Endothelial cell of umbilical vein (primary cell): ENCODE measurements around the gene PHC2. TPM values are rescaled to one million over a fixed set of nuclear protein-coding genes. Genes with fewer than 3 reads are reported as not detected.

Experiments
- BruUV-seq: library from RNA; stranded (reverse); fragments of 400-500 nt; replicated peaks from 2 replicates; lab custom pipeline; 2021; lab: Mats Ljungman, UMichigan
- CTCF ChIA-PET: fragments of 300-600, 350-600 bp; sonication (Branson Sonifier 250); formaldehyde crosslinking; loops from one replicate; lab custom pipeline; 2021; ENCODE audit warnings: antibody characterized with exemption, inconsistent platforms; lab: Charles Lee
- POLR2A ChIA-PET: fragments of 300-600, 350-600 bp; sonication (Branson Sonifier 250); formaldehyde crosslinking; loops from one replicate; lab custom pipeline; 2021; ENCODE audit warnings: antibody characterized with exemption, inconsistent platforms; lab: Charles Lee
- DNase-seq: peaks from one replicate; pipeline ENCODE4 v3.0.0-alpha.2; 2011; ENCODE audit warnings: low read depth, low spot score
- FAIRE-seq: peaks from 2 replicates; lab custom pipeline; 2011; peaks lifted over from hg19 to GRCh38; lab: Jason Lieb, UNC
- H2AFZ ChIP-seq: 2 replicates; pipeline ENCODE4 v1.6.0; 2012; ENCODE audit warnings: low read depth, low read length, control low read depth, inconsistent platforms
- H3K27ac ChIP-seq: 2 replicates; pipeline ENCODE4 v1.5.1; 2011; ENCODE audit warnings: low read depth, mild to moderate bottlenecking, control low read depth, low read length, moderate library complexity; ENCODE audit not compliant: insufficient read depth
- H3K27me3 ChIP-seq, 2 experiments: 2 replicates each; pipeline versions ENCODE4 v1.6.0 to v1.6.1; 2011; ENCODE audit warnings: low read length in 2 of 2, mixed read lengths in 1 of 2; ENCODE audit not compliant: control insufficient read depth in 2 of 2, insufficient read depth in 2 of 2
- H3K36me3 ChIP-seq, 2 experiments: 2 replicates in 1 of 2; 3 replicates in 1 of 2; pipeline ENCODE4 v1.5.1; 2011; ENCODE audit warnings: low read length in 2 of 2, mild to moderate bottlenecking in 1 of 2, moderate library complexity in 1 of 2; ENCODE audit not compliant: control insufficient read depth in 2 of 2, insufficient read depth in 2 of 2; ENCODE audit errors: extremely low read depth in 1 of 2
- H3K4me1 ChIP-seq: 3 replicates; pipeline ENCODE4 v1.5.1; 2011; ENCODE audit warnings: mild to moderate bottlenecking, low read length; ENCODE audit not compliant: control insufficient read depth, insufficient read depth; ENCODE audit errors: extremely low read depth
- H3K4me2 ChIP-seq: 2 replicates; pipeline ENCODE4 v1.6.1; 2011; ENCODE audit warnings: low read length, control low read depth, mixed read lengths; ENCODE audit not compliant: insufficient read depth
- H3K4me3 ChIP-seq, 3 experiments: fragments of 200-600 bp in 1 of 3; sonication (generic), shearing (Covaris generic) in 1 of 3; replicated peaks in 1 of 3; 2 replicates each; pipeline ENCODE4 v1.5.1; 2011 to 2016; ENCODE audit warnings: control low read depth in 3 of 3, low read length in 3 of 3, mild to moderate bottlenecking in 2 of 3, inconsistent platforms in 1 of 3, low read depth in 1 of 3, moderate library complexity in 1 of 3; ENCODE audit not compliant: insufficient read depth in 1 of 3
- H3K79me2 ChIP-seq: 2 replicates; pipeline ENCODE4 v1.6.0; 2012; ENCODE audit warnings: low read length, inconsistent platforms; ENCODE audit not compliant: control insufficient read depth, insufficient read depth
- H3K9ac ChIP-seq: replicated peaks from 2 replicates; pipeline ENCODE3; 2011; ENCODE audit warnings: low read length, control low read depth; ENCODE audit not compliant: insufficient read depth; ENCODE audit errors: extremely low read depth
- H3K9me1 ChIP-seq: replicated peaks from 3 replicates; pipeline ENCODE4 v1.6.0; 2011; ENCODE audit warnings: mild to moderate bottlenecking, low read length; ENCODE audit not compliant: control insufficient read depth, insufficient read depth; ENCODE audit errors: extremely low read depth
- H3K9me3 ChIP-seq: replicated peaks from 2 replicates; pipeline ENCODE4 v1.5.1; 2012; ENCODE audit warnings: low read length, inconsistent platforms; ENCODE audit not compliant: control insufficient read depth, insufficient read depth
- H4K20me1 ChIP-seq: replicated peaks from 2 replicates; pipeline ENCODE3; 2011; ENCODE audit warnings: mild to moderate bottlenecking, low read length; ENCODE audit not compliant: control insufficient read depth, insufficient read depth; ENCODE audit errors: extremely low read depth
- EZH2 ChIP-seq: IDR thresholded peaks from 2 replicates; pipeline ENCODE4 v1.6.1; 2012; ENCODE audit warnings: borderline replicate concordance, low read depth, mild to moderate bottlenecking, moderate library complexity, low read length, inconsistent platforms; ENCODE audit not compliant: severe bottlenecking
- FOS ChIP-seq: IDR thresholded peaks from 2 replicates; pipeline ENCODE4 v1.6.1; 2011; ENCODE audit warnings: mild to moderate bottlenecking, low read length, moderate library complexity, borderline replicate concordance; ENCODE audit not compliant: insufficient read depth
- GATA2 ChIP-seq: IDR thresholded peaks from 2 replicates; pipeline ENCODE4 v1.7.0; 2011; ENCODE audit warnings: low read depth, mild to moderate bottlenecking, moderate library complexity, mixed read lengths, low read length; ENCODE audit not compliant: insufficient read length, insufficient read depth
- JUN ChIP-seq: IDR thresholded peaks from 2 replicates; pipeline ENCODE4 v1.6.1; 2011; ENCODE audit warnings: borderline replicate concordance, low read depth; ENCODE audit not compliant: insufficient read length, insufficient read depth
- MYC ChIP-seq: IDR thresholded peaks from one replicate; pipeline ENCODE4 v1.6.1; 2011; ENCODE audit warnings: mild to moderate bottlenecking, low read depth, low read length
- POLR2A ChIP-seq: IDR thresholded peaks from 2 replicates; pipeline ENCODE4 v1.6.1; 2012; ENCODE audit warnings: low read depth, mild to moderate bottlenecking, control low read depth, low read length
- POLR2AphosphoS5 ChIP-seq: IDR thresholded peaks from 2 replicates; pipeline ENCODE4 v1.6.1; 2012; ENCODE audit warnings: low read depth, mild to moderate bottlenecking, control low read depth, low read length, moderate library complexity; ENCODE audit not compliant: insufficient read depth
- dilution Hi-C: fragments of 300-500 bp; cut with MboI; formaldehyde crosslinking; loops from one replicate; pipeline ENCODE4 v1.15.0; 2019; ENCODE audit warnings: low sequenced_read_pairs; ENCODE audit not compliant: extremely low pct_ligation_motif_present
- intact Hi-C: fragments of 100-400 bp; cut with micrococcal nuclease; formaldehyde crosslinking; loops from one replicate; pipeline ENCODE4 v1.10.0; 2022
- polyA plus RNA-seq, 4 experiments: library from polyadenylated mRNA; depleted of rRNA in 3 of 4; stranded (reverse) in 3 of 4; unstranded in 1 of 4; fragments of >200 nt; gene quantifications; 2 replicates each; pipeline versions ENCODE4 v1.2.1 to v1.2.3, GENCODE V29; 2011 to 2012; ENCODE audit warnings: missing spikeins in 1 of 4
- total RNA-seq: library from RNA; stranded (reverse); gene quantifications from 2 replicates; pipeline ENCODE4 v1.2.3, GENCODE V29; 2021
- TF ChIP-seq, protein P1 (sequence below), 2 donors: IDR thresholded peaks; 1 replicate in 1 of 2; 2 replicates in 1 of 2; pipeline ENCODE4 v1.5.1; 2011; ENCODE audit warnings: low read length in 2 of 2, mild to moderate bottlenecking in 2 of 2, moderate library complexity in 2 of 2, control low read depth in 1 of 2, inconsistent platforms in 1 of 2, low read depth in 1 of 2; ENCODE audit not compliant: insufficient read depth in 1 of 2; ENCODE audit errors: extremely low read depth in 1 of 2
- TF ChIP-seq, protein P2 (sequence below): IDR thresholded peaks from 2 replicates; pipeline ENCODE4 v1.6.1; 2011; ENCODE audit not compliant: insufficient read depth, insufficient read length

PHC2 gene
- total and polyA plus RNA-seq, 2 donors (not counting 3 experiments of a cell fraction or from before 2014, with no cell fraction given) = 65.6 to 79.0 TPM

DNA sequence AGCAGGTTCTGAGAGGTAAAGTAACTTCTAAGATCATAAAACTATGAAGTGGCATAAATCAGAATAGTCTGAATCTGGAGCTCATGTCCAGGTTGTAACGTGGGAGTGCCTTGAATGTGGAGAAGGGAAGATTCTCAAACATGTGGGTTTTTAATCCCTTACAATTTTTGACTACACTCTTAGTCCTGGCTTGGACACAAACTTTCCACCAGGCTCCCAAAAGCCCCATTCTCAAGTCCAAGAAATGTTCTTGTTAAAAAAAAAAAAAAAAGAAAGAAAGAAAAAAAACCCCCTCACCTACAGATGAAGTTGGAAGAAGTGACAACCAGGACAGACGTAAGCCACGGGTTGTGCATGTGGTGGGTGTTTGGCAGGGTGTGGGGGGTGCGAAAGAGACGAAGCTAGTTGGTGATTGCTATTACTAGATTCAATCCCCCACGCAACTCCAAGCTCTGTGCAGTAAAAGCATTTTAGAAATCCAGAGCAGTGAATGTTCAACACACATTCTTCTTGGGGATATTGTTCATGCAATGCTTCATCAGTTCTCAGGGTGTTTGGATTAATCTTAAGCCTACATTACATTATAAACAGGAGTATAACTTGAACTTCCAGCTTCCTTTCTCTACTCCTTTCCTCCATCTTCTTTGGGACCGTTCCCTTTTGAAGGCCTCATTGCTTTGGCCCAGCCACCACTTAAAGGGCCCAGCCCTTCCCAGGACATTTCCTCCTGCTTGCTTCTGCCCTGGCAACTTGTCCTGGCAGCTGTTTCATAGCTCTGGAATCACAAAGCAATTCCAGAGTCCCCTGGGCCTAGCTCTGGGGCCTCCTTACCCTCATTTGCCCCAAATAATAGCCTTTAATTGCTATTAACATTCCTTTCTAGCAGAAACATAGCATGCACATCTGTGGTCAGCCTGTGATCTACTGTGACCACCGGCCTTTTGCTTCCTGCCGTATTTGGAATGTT, 41.8 kb downstream of the PHC2 start:
- H3K9me3 ChIP-seq = no peaks in the 10 kb centered on the region
- DNase-seq = no peak
- H3K4me3 ChIP-seq = no peak overlapping the region
- H3K27me3 ChIP-seq = no peaks in the 10 kb centered on the region
- H2AFZ ChIP-seq = no peak overlapping the region
- ChIA-PET POLR2A (no interaction called here), CTCF (interaction anchor here (0.7 to 2.8 kb wide), 4 partner anchors 11 to 94 kb away, joined by 3 to 8 read pairs (median 4); no protein-coding TSS in a partner anchor)
- H3K4me2 ChIP-seq = no peak overlapping the region
- no peak overlapping the region for H3K9ac ChIP-seq
- dilution Hi-C loops = no loop called here
- intact Hi-C loops = no loop called here
- no peaks in the 10 kb centered on the region for H4K20me1 ChIP-seq
- no peaks in the 10 kb centered on the region for H3K9me1 ChIP-seq
- H3K4me1 ChIP-seq = no peaks in the 10 kb centered on the region
- H3K79me2 ChIP-seq = no peaks in the 10 kb centered on the region
- TF ChIP-seq GATA2 (no peak), FOS (no peak), POLR2AphosphoS5 (no peak), MYC (no peak), JUN (no peak), POLR2A (no peak), EZH2 (no peak)
- TF ChIP-seq, protein P1, sequence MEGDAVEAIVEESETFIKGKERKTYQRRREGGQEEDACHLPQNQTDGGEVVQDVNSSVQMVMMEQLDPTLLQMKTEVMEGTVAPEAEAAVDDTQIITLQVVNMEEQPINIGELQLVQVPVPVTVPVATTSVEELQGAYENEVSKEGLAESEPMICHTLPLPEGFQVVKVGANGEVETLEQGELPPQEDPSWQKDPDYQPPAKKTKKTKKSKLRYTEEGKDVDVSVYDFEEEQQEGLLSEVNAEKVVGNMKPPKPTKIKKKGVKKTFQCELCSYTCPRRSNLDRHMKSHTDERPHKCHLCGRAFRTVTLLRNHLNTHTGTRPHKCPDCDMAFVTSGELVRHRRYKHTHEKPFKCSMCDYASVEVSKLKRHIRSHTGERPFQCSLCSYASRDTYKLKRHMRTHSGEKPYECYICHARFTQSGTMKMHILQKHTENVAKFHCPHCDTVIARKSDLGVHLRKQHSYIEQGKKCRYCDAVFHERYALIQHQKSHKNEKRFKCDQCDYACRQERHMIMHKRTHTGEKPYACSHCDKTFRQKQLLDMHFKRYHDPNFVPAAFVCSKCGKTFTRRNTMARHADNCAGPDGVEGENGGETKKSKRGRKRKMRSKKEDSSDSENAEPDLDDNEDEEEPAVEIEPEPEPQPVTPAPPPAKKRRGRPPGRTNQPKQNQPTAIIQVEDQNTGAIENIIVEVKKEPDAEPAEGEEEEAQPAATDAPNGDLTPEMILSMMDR (IDR thresholded peaks at IDR 0.05; ENCODE audit: extremely low read depth in 1 of 2, insufficient read depth in 1 of 2, low read depth in 1 of 2, low read length in 2 of 2) = no peak
- TF ChIP-seq, protein P2, sequence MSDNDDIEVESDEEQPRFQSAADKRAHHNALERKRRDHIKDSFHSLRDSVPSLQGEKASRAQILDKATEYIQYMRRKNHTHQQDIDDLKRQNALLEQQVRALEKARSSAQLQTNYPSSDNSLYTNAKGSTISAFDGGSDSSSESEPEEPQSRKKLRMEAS = no peak
- no peak for FAIRE-seq
- no TSS peak for BruUV-seq
- H3K27ac ChIP-seq = no peak overlapping the region
- no peaks in the 10 kb centered on the region for H3K36me3 ChIP-seq
